ENCODE data around the gene BMP8A. TPM values are rescaled to one million over a fixed set of nuclear protein-coding genes. Genes with fewer than 3 reads are reported as not detected.
"Not testable (repeated sequence)": the region's sequence is repeated elsewhere in the genome, so short reads cannot be mapped to it uniquely, and the experiment has no call there.

Gene BMP8A, protein sequence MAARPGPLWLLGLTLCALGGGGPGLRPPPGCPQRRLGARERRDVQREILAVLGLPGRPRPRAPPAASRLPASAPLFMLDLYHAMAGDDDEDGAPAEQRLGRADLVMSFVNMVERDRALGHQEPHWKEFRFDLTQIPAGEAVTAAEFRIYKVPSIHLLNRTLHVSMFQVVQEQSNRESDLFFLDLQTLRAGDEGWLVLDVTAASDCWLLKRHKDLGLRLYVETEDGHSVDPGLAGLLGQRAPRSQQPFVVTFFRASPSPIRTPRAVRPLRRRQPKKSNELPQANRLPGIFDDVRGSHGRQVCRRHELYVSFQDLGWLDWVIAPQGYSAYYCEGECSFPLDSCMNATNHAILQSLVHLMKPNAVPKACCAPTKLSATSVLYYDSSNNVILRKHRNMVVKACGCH
- 1.3 TPM for total RNA-seq

DNA sequence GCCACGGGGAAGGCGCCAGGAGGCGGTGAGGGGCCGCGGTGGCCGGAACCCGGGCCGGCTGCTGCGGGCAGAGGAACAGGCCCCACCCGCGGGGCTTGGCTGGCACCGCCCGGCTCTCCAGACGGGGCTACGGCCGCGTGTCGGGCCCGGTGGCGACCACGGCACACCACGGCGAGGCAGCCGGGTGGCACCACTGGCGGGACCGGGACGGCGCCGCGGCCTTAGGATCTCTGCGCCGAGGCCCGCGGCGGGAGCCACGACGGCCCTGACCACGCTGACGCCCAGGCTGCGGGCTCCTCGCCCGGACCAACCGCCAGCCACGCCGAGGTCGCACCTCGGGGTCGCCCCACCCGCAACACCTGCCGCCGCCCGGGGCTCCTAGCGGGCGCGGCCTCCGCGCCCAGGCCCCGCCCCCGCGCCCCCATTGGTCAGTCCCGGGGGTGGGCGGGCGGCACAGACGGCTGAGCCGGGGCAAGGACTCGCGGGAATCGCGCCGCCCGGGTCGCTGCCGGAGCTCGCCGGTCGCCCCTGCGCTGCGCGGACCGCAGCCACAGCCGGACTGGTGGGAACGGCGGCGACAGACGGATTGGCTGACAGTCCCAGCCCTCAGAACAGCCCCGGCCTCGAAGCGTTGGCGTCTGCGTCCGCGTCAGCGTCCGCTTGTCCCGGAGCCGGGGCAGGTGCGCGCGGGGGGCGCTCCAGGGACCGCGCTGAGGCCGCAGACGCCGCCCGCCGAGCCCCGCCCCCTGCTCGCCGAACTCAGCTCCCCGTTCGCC is at the start of gene BMP8A:
Gene BMP8A, plus strand, starts transcription at position 491 of the 776 bp plus-strand sequence. CDS start 356 bp downstream, outside the sequence.
- DNase-seq = no peak

GRCh38 chr1:39441797-39442196 is 49.6 kb upstream of the BMP8A start:
- no peak for DNase-seq

GRCh38 chr1:39445573-39445972 is 45.9 kb upstream of the BMP8A start:
- no peak for DNase-seq

DNA sequence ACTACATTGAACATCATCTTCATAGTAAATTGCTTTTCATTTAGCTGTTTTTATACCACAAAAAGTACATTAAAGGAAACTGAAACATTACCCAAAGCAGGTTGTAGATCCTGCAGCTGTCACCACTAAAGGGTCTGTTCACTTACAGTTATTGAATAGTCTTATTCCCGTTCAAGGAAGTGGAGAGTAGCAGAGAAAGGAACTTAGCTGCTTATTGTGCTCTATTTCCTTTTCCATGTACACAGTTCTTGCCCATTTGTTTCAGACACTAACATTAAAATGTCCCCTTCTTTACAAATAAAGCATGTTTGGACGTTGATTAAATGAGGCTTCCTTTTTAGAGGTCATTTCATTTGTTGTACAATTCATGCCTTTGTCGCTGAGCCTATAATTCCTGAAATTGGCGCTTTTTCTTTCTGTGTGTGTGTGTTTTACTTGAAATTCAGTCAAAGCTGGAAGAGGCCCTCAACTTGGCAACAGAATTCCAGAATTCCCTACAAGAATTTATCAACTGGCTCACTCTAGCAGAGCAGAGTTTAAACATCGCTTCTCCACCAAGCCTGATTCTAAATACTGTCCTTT is 44.4 kb upstream of the BMP8A start:
- DNase-seq = no peak

GRCh38 chr1:39450041-39450440 is 41.4 kb upstream of the BMP8A start:
- not testable (repeated sequence) for DNase-seq

DNA sequence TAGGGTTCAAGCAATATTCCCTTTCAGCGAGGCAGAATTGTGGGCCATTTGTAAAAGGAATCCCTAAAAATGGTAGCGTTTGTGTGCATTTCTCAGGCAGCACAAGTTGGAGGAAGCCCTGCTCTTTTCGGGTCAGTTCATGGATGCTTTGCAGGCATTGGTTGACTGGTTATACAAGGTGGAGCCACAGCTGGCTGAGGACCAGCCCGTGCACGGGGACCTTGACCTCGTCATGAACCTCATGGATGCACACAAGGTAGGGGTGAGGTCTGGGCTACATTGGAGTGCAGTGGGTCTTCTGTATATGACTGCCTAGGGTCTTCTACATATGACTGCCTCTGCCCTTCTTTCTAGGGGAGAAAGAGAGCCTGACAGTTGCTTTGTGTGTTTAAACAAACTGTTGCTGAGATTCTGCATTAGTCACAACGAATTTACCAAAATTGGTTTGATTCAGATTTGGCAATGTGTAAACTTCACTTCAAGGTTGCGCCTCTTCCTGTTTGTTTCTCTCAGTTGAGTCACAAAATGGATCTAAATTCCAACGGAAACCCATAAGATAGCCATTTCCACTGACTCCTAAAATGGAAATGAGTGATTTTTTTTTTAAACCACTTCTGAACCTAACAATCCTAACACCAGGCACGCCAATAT is 40.4 kb upstream of the BMP8A start:
- DNase-seq = no peak

DNA sequence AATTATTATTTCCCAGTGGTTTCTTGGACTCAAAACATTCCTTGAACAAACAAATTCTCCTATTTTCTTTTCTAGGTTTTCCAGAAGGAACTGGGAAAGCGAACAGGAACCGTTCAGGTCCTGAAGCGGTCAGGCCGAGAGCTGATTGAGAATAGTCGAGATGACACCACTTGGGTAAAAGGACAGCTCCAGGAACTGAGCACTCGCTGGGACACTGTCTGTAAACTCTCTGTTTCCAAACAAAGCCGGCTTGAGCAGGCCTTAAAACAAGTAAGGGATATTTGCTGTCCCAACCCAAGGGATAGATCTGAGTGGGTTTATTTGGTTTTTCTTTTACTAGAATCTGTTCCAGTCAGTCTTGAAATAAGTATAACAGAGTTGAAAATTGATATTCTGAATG is 39.4 kb upstream of the BMP8A start:
- no peak for DNase-seq

- DNase-seq = no peak
Measured at GRCh38 chr1:39452540-39452939, 38.9 kb upstream of the BMP8A start.

GRCh38 chr1:39453603-39454002 is 37.8 kb upstream of the BMP8A start:
- DNase-seq = no peak

DNA sequence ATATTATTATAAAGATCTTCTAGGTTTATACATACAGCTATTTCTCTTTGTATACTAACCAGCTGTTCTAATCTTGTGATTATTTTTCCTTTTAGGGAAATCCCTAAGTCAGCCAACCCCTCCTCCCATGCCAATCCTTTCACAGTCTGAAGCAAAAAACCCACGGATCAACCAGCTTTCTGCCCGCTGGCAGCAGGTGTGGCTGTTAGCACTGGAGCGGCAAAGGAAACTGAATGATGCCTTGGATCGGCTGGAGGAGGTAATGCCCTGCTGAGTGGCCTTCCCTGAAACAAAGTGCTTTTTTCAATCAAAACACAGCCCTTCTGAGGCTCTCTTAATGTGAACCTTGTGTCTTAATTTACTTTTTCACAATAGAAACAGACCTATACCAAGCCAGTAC is 32.4 kb upstream of the BMP8A start:
- DNase-seq = no peak

GRCh38 chr1:39462074-39462473 is 29.4 kb upstream of the BMP8A start:
- DNase-seq = no peak

DNA sequence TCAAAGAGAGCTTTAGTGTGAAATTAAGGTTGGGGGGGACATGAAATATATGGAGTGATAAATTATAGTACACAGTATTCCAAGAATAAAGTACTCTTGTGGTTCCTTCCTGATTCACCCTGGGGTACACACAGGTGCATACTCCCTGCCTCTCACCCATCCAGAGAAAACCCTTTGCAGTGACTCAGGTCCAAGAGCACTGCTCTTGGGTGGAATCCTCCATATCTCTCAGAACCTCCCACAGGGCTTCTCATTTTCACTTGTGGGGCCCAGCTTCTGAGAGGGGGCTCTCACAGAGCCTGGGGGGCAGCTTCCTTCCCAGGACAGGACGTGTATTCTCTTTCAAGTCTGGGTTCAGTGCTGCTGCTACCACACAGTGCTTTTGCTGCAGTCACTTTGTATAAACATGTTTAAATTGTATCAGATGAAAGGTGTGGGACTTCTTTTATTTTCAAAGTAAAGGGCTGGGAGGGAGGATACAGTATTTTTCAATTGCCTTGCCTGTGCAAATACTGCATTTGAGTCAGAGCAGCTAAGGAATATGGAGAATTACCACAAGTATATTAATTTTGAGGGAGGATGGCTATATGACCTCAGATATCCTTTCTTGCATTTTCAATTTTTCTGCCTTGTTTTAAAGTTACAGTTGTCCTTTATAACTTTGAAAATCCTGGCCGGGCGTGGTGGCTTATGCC is 24.9 kb upstream of the BMP8A start:
- no peak for DNase-seq

GRCh38 chr1:39467108-39467720 is 24.2 kb upstream of the BMP8A start:
- peak; percentile 86 for DNase-seq

- DNase-seq = no peak
Measured at GRCh38 chr1:39469150-39469549, 22.3 kb upstream of the BMP8A start.

GRCh38 chr1:39470040-39470439 is 21.4 kb upstream of the BMP8A start:
- DNase-seq = no peak

GRCh38 chr1:39472826-39473225 is 18.6 kb upstream of the BMP8A start:
- no peak for DNase-seq

DNA sequence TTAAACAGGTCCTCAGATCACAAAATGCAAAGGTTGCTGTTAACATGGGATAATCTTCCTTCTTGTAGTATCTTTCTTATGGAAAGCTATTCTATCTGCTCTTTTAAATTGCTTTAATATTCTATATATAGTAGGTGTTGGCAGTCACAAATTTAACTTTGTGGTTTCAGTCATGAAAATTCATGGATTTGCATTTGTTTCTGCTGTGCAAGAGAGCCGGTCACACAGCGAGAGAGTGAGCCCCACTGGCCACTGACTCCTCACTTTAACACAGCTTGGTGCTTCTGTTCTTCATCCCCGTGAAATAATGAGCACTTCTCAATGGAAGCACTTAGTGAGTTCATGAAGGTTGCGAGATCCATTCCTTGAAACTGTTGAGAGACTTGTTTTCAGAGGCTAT is 18.1 kb upstream of the BMP8A start:
- DNase-seq = no peak

GRCh38 chr1:39474810-39475209 is 16.6 kb upstream of the BMP8A start:
- DNase-seq = no peak

- not testable (repeated sequence) for DNase-seq
Measured at GRCh38 chr1:39475551-39475950, 15.9 kb upstream of the BMP8A start.

GRCh38 chr1:39478126-39478915 is 13.1 kb upstream of the BMP8A start:
- DNase-seq = no peak

- DNase-seq = no peak
Measured at GRCh38 chr1:39481289-39481688, 10.1 kb upstream of the BMP8A start.

Data from skin of body (tissue), 2 donors.